GM21723 (cell line): Measurements from ENCODE around the gene RAB44.

Experiments
- ATAC-seq: cut with Tn5 transposase; IDR thresholded peaks from one replicate; pipeline ENCODE4 v1.9.1; 2021; ENCODE audit warnings: mild to moderate bottlenecking, moderate library complexity; ENCODE audit not compliant: unreplicated experiment

Gene RAB44

GRCh38 chr6:36727505-36728021 lies 29.9 kb downstream of the RAB44 start:
- no peak for ATAC-seq

GRCh38 chr6:36728289-36729160 lies 30.9 kb downstream of the RAB44 start:
- ATAC-seq, result no peak

- ATAC-seq, result no peak
These were observed 31.5 kb downstream of the RAB44 start for GRCh38 chr6:36729161-36729524.

- ATAC-seq, result no peak
These were observed 33.1 kb downstream of the RAB44 start for GRCh38 chr6:36730424-36731380.

GRCh38 chr6:36731622-36732310 lies 34.1 kb downstream of the RAB44 start:
- no peak for ATAC-seq

- no peak for ATAC-seq
These were observed 35.7 kb downstream of the RAB44 start for GRCh38 chr6:36733300-36733699.

GRCh38 chr6:36734486-36735060 lies 36.9 kb downstream of the RAB44 start:
- ATAC-seq, result no peak

- ATAC-seq, result no peak
These were observed 37.8 kb downstream of the RAB44 start for GRCh38 chr6:36735110-36736071.

GRCh38 chr6:36737043-36737785 lies 39.6 kb downstream of the RAB44 start:
- no peak for ATAC-seq

GRCh38 chr6:36738108-36738507 lies 40.5 kb downstream of the RAB44 start:
- ATAC-seq, result no peak

- ATAC-seq, result no peak
These were observed 42.6 kb downstream of the RAB44 start for GRCh38 chr6:36739947-36740817.

GRCh38 chr6:36740818-36741179 lies 43.2 kb downstream of the RAB44 start:
- no peak for ATAC-seq

- ATAC-seq, result no peak
These were observed 44.5 kb downstream of the RAB44 start for GRCh38 chr6:36742146-36742545.

- ATAC-seq, result no peak
These were observed 45.4 kb downstream of the RAB44 start for GRCh38 chr6:36743032-36743431.

GRCh38 chr6:36743538-36744303 lies 46.1 kb downstream of the RAB44 start:
- no peak for ATAC-seq

GRCh38 chr6:36744304-36744673 lies 46.7 kb downstream of the RAB44 start:
- ATAC-seq, result no peak

- ATAC-seq, result no peak
These were observed 47.7 kb downstream of the RAB44 start for GRCh38 chr6:36745283-36745682.
